Tibial artery (tissue), 4 donors: ENCODE data around the gene ADGRV1.

Experiments used
- DNase-seq, 2 donors: peaks; one replicate each; pipeline ENCODE4 v3.0.0-alpha.2; 2019
- H3K27ac ChIP-seq, 2 donors: fragments of 200-600 bp; sonication (generic) in 1 of 2; 1 replicate in 1 of 2; 2 replicates in 1 of 2; pipeline ENCODE4 v1.5.1; 2018 to 2019; ENCODE audit warnings: mild to moderate bottlenecking in 1 of 2
- H3K27me3 ChIP-seq, 2 donors: fragments of 200-600 bp; sonication (generic) in 1 of 2; one replicate each; pipeline versions ENCODE4 v1.5.1 to v1.6.0; 2016 to 2019
- H3K36me3 ChIP-seq, 3 donors: fragments of 200-600 bp; sonication (generic) in 2 of 3; one replicate each; pipeline ENCODE4 v1.5.1; 2016 to 2019; ENCODE audit warnings: mild to moderate bottlenecking in 2 of 3
- H3K4me1 ChIP-seq, 4 donors: fragments of 200-600 bp; sonication (generic) in 2 of 4; 1 replicate in 3 of 4; 2 replicates in 1 of 4; pipeline ENCODE4 v1.5.1; 2016 to 2019
- H3K4me3 ChIP-seq, 2 donors: fragments of 200-600 bp; sonication (generic) in 1 of 2; 1 replicate in 1 of 2; 2 replicates in 1 of 2; pipeline ENCODE4 v1.5.1; 2018 to 2019; ENCODE audit warnings: mild to moderate bottlenecking in 2 of 2
- H3K9me3 ChIP-seq, 3 donors: fragments of 200-600 bp; sonication (generic) in 1 of 3; one replicate each; pipeline ENCODE4 v1.5.1; 2016 to 2019
- intact Hi-C: fragments of 100-400 bp; cut with DNase I; formaldehyde crosslinking; loops from one replicate; pipeline ENCODE4 v1.15.0; 2023; ENCODE audit warnings: low total_unique reads
- TF ChIP-seq, protein P1 (sequence below), 2 experiments: fragments of 200-600 bp in 1 of 2; fragments of 450-650 bp in 1 of 2; IDR thresholded peaks; one replicate each; pipeline ENCODE4 v1.5.1; 2017 to 2019; ENCODE audit warnings: antibody characterized with exemption in 2 of 2, mild to moderate bottlenecking in 1 of 2, moderate library complexity in 1 of 2

ADGRV1 gene

DNA sequence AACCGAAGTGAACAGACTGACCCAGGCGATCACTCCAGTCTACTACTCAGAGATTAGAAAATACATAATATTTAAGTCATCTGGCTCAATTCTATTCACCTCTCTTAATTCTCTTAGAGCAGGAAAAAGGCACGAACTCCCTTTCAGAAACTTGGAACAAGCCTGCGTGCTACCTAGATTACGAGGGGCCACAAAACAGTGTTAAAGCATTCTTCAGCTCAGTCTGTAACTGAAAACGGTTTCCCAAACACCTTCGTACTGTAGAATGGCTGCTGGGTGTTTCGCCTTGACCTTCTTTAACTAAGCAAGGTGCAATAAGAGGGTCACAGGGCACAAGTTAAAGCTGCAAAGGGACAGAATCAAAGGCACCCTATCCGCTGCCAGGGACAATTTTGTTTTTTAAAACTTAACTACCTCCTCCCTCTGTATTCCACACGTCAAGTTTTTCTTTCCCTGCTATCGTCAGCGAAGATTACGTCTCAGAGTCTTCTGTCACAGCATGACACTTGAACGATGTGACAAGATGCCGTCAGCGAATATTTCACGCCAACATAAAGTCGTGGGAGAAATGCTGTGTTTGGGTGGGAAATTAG is 29.9 kb upstream of the ADGRV1 start:
- Histone ChIP-seq H3K4me3 (peak overlapping the region; percentile 64 to 95), H3K36me3 (peaks cover 8 to 16% (median 11%) of the 10 kb centered on the region in 3 donors), H3K27me3 (no peaks in the 10 kb centered on the region), H3K27ac (peak overlapping the region; percentile 84 to 98), H3K4me1 (peaks cover 0 to 35% (median 18%) of the 10 kb centered on the region in 4 donors), H3K9me3 (no peaks in the 10 kb centered on the region)
- DNase-seq: no peak
- TF ChIP-seq, protein P1, sequence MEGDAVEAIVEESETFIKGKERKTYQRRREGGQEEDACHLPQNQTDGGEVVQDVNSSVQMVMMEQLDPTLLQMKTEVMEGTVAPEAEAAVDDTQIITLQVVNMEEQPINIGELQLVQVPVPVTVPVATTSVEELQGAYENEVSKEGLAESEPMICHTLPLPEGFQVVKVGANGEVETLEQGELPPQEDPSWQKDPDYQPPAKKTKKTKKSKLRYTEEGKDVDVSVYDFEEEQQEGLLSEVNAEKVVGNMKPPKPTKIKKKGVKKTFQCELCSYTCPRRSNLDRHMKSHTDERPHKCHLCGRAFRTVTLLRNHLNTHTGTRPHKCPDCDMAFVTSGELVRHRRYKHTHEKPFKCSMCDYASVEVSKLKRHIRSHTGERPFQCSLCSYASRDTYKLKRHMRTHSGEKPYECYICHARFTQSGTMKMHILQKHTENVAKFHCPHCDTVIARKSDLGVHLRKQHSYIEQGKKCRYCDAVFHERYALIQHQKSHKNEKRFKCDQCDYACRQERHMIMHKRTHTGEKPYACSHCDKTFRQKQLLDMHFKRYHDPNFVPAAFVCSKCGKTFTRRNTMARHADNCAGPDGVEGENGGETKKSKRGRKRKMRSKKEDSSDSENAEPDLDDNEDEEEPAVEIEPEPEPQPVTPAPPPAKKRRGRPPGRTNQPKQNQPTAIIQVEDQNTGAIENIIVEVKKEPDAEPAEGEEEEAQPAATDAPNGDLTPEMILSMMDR (IDR thresholded peaks at IDR 0.05): no peak
- intact Hi-C loops: loop anchor here (5.0 kb wide), 1 partner anchor 51 kb away; no protein-coding TSS in a partner anchor

DNA sequence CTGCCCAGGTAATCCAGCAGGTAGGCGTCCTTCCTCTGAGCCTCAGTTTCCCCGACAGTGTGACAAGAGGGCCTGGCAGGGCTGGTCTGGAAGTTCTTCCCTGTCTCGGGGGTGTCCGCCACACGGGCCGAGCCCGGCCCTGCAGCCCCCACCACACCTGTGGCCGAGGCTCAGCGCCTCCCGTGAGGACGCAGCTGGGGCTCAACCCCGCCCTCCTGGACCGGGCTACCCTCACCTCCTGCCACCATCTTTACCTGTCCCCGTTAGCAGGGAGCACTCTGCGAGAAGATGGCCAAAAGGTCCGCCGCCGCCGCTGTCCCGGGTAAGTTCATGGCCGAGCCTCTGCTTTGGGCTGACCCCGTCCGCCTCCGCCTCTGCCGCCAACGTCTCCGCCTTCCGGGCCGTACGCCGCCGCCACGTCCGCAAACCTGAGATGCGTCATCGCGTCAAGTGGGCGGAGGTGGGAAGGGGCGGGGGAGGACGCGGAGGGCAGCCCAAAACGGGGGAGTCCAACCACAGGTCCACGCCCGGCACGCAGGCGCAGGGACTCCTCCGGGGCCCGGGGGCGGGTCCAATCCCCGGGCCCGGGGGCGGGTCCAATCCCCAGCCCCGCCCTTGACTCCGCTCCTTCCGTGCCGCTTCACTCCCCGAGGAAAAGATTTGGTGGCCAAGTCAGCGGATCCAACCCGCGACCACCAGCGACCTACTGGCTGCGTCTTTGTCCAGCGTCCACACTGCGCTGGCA is 29.2 kb upstream of the ADGRV1 start, which contains the start of gene LYSMD3:
Gene LYSMD3 (minus strand): TSS at position 391 of the 745 bp plus-strand sequence. CDS start 4,295 bp downstream, outside the sequence.
- intact Hi-C loops: loop anchor here (5.0 kb wide), 1 partner anchor 52 kb away; no protein-coding TSS in a partner anchor
- Histone ChIP-seq H3K4me3 (peak within 1 kb of the TSS; percentile 64 to 95), H3K27ac (peak within 1 kb of the TSS; percentile 84 to 98), H3K4me1 (peaks cover 0 to 34% (median 18%) of the 10 kb centered on the region in 4 donors), H3K9me3 (no peaks in the 10 kb centered on the region), H3K27me3 (no peaks in the 10 kb centered on the region), H3K36me3 (peaks cover 4 to 12% (median 5%) of the 10 kb centered on the region in 3 donors)
- TF ChIP-seq, protein P1 (IDR thresholded peaks at IDR 0.05): no peak
- peak; percentile 96 to 99 for DNase-seq

DNA sequence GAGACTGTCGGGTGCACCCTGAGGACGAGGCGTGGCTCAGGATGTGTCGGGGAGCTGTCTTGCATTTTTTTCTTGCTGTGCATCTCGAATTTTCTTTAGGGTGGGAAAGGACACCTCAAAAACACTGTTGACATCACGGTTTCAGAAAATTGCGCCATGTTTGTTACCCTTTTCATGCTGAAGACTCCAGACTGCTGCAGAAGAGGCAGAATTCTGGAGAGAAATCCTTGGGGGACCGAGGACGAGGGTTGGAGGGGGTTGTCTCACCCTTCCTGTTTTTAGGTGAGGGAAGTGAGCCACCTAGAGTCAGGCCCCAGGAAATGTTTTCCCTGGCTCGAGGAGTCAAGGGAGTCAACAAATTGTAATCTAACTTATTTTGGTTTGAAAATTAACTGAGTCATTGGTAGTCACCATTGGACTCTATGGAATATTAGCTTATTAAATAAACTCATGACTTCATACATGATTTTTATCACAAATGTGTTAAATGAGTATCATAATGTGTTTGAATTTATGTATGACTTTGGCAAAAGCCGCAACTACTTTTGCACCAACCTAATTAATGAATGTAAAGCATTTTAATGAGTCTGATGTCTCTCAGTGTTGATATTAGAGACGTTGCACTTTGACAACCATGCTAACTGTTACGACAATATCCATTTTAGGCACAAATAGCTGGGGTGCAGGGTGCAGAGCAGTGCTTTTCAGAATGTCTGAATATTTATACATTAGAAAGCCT is 28.5 kb upstream of the ADGRV1 start:
- intact Hi-C loops: loop anchor here (5.0 kb wide), 2 partner anchors 53 to 93 kb away; no protein-coding TSS in a partner anchor

DNA sequence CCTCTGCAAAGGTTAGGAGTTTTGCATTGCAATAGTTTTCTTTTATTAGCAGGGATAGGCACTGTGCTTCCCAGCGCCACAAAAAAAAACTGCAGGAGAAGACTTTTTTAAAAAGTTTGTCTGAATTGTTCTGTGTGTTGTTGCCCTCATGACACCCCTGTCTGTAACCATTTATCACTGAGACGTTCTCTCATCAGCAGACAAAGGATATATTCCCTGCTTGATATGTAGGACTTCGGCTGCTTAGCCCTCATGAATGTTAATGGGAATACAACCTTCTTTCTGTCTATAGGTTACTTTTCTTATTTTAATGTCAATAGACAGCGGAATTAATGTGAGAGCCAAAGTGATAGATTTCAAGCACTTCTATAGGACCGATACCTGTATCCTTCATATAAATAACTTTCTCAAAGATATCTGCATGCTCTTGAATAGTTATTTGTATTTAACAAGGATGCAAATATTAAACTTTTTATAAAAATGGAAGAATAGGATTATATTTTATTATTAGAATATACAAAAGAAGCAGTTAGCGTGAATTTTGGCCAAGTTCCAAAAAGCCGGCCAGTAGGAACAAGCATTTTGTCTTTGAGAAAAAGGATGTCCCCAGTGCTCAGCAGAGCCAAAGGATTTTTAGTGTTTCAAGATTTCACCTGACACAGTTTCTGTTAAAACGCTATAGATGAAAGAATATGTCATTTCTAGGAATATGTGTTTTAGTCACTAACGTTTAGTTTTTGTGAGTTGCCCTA is 27.7 kb upstream of the ADGRV1 start:
- H3K27me3 ChIP-seq: peaks cover 0 to 5% of the 10 kb centered on the region in 2 donors
- H3K9me3 ChIP-seq: no peaks in the 10 kb centered on the region
- no peak for DNase-seq
- peaks cover 0 to 30% (median 18%) of the 10 kb centered on the region in 4 donors for H3K4me1 ChIP-seq
- no peaks in the 10 kb centered on the region for H3K36me3 ChIP-seq
- intact Hi-C loops: loop anchor here (5.0 kb wide), 1 partner anchor 94 kb away; no protein-coding TSS in a partner anchor
- H3K4me3 ChIP-seq: peak overlapping the region in 1 of 2 donors; percentile 64
- H3K27ac ChIP-seq: peak overlapping the region in 1 of 2 donors; percentile 84
- TF ChIP-seq, protein P1 (IDR thresholded peaks at IDR 0.05): no peak

More for the DNA sequence above, 28.5 kb upstream of the ADGRV1 start:
- Histone ChIP-seq H3K9me3 (no peaks in the 10 kb centered on the region), H3K27me3 (no peaks in the 10 kb centered on the region), H3K4me3 (peak overlapping the region; percentile 64 to 95), H3K27ac (peak overlapping the region; percentile 84 to 98), H3K36me3 (peaks cover 0 to 5% (median 0%) of the 10 kb centered on the region in 3 donors), H3K4me1 (peaks cover 0 to 30% (median 18%) of the 10 kb centered on the region in 4 donors)
- peak; percentile 60 to 82 for DNase-seq
- TF ChIP-seq, protein P1 (IDR thresholded peaks at IDR 0.05): peak; percentile 54 to 65
